Measurements from ENCODE around the gene CDK5RAP3. TPM values are rescaled to one million over a fixed set of nuclear protein-coding genes. Genes with fewer than 3 reads are reported as not detected.

The CDK5RAP3 gene
- total and polyA plus RNA-seq, 7 donors: 21.0 to 44.1 (median 29.9) TPM

DNA sequence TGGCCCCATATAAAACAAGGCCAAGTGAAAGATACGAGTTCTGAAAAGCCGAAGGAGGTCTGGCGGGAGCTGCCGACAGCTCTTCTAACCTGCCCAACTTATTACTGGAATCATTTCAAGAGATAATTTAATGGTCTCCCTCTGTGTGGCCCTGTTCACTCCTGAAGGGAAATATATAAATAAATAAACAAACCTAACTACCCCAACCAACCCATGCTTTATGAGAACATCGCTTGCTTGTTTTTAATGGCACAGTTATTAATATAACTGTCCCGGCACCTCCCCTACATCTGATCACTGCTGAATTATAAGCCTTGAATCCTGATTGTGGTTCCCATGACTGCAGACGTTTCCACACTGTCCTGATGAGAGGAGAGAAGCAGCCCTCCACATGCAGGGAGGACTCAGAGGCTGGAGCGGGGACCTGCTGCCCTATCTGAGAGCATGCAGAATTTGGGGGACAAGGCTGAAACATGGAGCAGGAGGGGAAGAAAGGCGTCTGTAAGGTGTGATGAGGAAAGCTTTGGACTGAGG lies 22.2 kb downstream of the CDK5RAP3 start:
- no peaks in the 10 kb centered on the region for H3K4me1 ChIP-seq
- H3K27ac ChIP-seq: no peak overlapping the region
- peaks cover 0 to 3% (median 0%) of the 10 kb centered on the region in 3 donors for H3K27me3 ChIP-seq (ENCODE audit: insufficient read depth in 3 of 3, low read length in 2 of 3)
- 73 to 80% (median 76%) methylated on average over 9 of the region's 9 CpGs for WGBS, 3 donors
- no peaks in the 10 kb centered on the region for H3K9me3 ChIP-seq
- intact Hi-C loops (cut with DNase I): no loop called here
- no peaks in the 10 kb centered on the region for H3K36me3 ChIP-seq (ENCODE audit: insufficient read depth in 1 of 2, low read depth in 1 of 2)
- H3K4me3 ChIP-seq: no peak overlapping the region
- DNase-seq (no peak), ATAC-seq (no peak)
- TF ChIP-seq, protein P1, sequence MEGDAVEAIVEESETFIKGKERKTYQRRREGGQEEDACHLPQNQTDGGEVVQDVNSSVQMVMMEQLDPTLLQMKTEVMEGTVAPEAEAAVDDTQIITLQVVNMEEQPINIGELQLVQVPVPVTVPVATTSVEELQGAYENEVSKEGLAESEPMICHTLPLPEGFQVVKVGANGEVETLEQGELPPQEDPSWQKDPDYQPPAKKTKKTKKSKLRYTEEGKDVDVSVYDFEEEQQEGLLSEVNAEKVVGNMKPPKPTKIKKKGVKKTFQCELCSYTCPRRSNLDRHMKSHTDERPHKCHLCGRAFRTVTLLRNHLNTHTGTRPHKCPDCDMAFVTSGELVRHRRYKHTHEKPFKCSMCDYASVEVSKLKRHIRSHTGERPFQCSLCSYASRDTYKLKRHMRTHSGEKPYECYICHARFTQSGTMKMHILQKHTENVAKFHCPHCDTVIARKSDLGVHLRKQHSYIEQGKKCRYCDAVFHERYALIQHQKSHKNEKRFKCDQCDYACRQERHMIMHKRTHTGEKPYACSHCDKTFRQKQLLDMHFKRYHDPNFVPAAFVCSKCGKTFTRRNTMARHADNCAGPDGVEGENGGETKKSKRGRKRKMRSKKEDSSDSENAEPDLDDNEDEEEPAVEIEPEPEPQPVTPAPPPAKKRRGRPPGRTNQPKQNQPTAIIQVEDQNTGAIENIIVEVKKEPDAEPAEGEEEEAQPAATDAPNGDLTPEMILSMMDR (IDR thresholded peaks at IDR 0.05): no peak

DNA sequence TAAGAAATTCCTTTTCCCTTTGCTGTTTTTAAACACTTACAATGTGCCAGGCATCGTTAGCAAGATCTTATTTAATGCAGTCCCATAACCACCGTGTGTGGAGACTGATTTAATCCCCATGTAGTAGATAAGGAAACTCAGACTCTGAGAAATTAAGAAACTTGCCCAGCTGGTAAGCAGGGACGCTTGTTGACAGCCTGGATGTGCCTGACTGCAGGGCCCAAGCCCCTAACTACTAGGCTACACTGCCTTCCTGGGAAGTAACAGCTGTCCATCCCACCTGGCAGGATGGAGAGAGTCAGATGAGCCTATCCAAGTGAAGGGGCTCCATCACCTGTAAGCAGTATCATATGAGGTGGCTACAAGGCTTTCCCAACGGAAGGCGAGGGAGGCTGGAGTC lies 23.1 kb downstream of the CDK5RAP3 start:
- ATAC-seq: no peak
- Histone ChIP-seq H3K27me3 (ENCODE audit: insufficient read depth in 3 of 3, low read length in 2 of 3) (peaks cover 0 to 3% (median 0%) of the 10 kb centered on the region in 3 donors), H3K9me3 (no peaks in the 10 kb centered on the region), H3K4me1 (no peaks in the 10 kb centered on the region), H3K36me3 (ENCODE audit: insufficient read depth in 1 of 2, low read depth in 1 of 2) (no peaks in the 10 kb centered on the region), H3K4me3 (no peak overlapping the region), H3K27ac (no peak overlapping the region)
- 72 to 83% (median 82%) methylated on average over 5 of the region's 5 CpGs for WGBS, 3 donors
- no peak for DNase-seq
- intact Hi-C loops (cut with DNase I): no loop called here
- TF ChIP-seq, protein P1 (IDR thresholded peaks at IDR 0.05): no peak

DNA sequence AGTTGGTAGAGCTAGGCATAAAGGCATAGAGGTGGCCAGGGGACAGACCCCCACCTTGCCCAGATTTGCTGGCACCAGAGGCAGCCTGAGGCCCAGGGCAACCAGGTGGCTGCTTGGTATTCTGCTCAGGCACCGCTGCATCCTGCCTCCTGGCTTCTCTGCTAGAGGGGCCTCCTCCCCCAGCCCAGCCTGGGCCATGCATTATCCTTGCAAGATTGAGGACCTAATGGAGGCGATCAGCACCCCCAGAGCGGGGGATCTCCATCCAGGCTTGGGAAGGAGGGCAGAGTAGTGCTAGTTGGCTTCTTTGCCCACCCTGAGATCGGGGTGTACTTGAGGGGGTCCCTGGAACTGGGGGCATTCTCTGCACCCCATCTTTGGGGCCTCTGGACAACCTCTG lies 23.8 kb downstream of the CDK5RAP3 start:
- intact Hi-C loops (cut with DNase I): no loop called here
- no peak overlapping the region for H3K4me3 ChIP-seq
- no peak overlapping the region for H3K27ac ChIP-seq
- no peaks in the 10 kb centered on the region for H3K4me1 ChIP-seq
- ATAC-seq (no peak), DNase-seq (no peak)
- TF ChIP-seq, protein P1 (IDR thresholded peaks at IDR 0.05): no peak
- no peaks in the 10 kb centered on the region for H3K9me3 ChIP-seq
- no peaks in the 10 kb centered on the region for H3K36me3 ChIP-seq (ENCODE audit: insufficient read depth in 1 of 2, low read depth in 1 of 2)
- WGBS, 3 donors: 77 to 85% (median 82%) methylated on average over 4 of the region's 4 CpGs
- H3K27me3 ChIP-seq (ENCODE audit: insufficient read depth in 3 of 3, low read length in 2 of 3): peaks cover 0 to 3% (median 0%) of the 10 kb centered on the region in 3 donors

DNA sequence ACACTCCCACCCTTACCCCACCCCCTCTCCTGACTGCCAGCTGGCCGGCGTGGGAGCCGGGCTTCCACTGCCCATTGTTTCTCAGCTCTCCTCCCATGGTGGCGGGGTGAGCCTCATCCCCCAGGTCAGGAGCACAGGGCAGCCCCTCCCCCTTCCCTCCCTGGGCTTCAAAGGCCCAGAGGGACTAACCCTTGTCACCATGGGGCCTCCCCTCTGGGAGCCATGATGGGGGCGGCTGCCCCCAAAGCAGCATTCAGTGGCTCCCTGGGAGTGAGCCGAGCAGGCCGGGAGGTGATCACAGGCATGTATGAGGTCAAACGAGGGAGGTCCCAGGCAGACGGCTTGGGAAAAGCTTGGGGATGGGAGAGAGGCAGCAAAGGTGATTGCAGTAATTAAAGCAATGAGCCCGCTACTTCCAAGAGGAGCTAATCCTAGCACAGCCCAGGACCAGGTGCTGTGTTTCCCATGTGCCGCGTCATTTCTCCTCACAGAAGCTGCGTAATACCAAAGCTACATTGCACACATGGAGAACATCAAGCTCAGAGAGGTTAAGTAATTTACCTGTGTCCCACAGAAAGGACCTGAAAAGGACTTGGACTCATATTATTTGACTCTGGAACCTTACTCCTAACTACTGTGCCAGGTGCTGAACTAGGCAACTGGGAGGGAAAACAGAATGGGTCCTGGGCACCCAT lies 24.5 kb downstream of the CDK5RAP3 start:
- TF ChIP-seq, protein P1 (IDR thresholded peaks at IDR 0.05): no peak
- H3K27me3 ChIP-seq (ENCODE audit: insufficient read depth in 3 of 3, low read length in 2 of 3): peaks cover 0 to 3% (median 0%) of the 10 kb centered on the region in 3 donors
- intact Hi-C loops (cut with DNase I): no loop called here
- H3K4me1 ChIP-seq: no peaks in the 10 kb centered on the region
- no peaks in the 10 kb centered on the region for H3K36me3 ChIP-seq (ENCODE audit: insufficient read depth in 1 of 2, low read depth in 1 of 2)
- H3K27ac ChIP-seq: no peak overlapping the region
- 62 to 76% (median 64%) methylated on average over 13 of the region's 13 CpGs for WGBS, 3 donors
- no peak overlapping the region for H3K4me3 ChIP-seq
- ATAC-seq (no peak), DNase-seq (no peak)
- H3K9me3 ChIP-seq: no peaks in the 10 kb centered on the region

Measured in psoas muscle (tissue), 8 donors.